ENCODE data around the gene CEP162. TPM values are rescaled to one million over a fixed set of nuclear protein-coding genes. Genes with fewer than 3 reads are reported as not detected.

Gene CEP162
- total RNA-seq, 4 donors from 2014 or later, result 3.6 to 7.1 (median 5.2) TPM

DNA sequence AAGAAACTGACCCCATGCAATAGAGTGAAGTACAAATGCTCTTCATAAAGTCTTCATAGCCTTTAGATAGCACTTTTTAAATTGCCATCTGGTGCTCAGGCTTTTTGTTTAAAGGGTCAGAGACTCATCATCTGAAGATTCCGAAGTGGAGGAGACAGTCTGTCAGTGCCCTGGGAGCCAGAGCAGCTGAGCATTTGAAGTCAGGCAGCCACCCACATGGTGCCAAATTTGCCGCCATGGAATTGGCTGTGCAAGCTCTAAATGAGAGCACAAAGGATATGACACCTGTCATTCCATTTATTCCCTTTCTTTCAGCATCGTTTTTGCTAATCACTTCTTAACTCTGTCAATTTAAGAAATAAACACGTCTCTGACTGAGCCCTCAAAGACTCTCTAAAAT lies 32.8 kb upstream of the CEP162 start:
- no peak for DNase-seq (ENCODE audit: low spot score in 2 of 2)
- H3K4me3 ChIP-seq (ENCODE audit: low read depth, poor library complexity, severe bottlenecking), result no peak overlapping the region
- WGBS, 2 donors, result 58 to 62% methylated on average over 4 of the region's 4 CpGs
- no peak for TF ChIP-seq POLR2A (IDR thresholded peaks at IDR 0.05)
- TF ChIP-seq, protein P1, sequence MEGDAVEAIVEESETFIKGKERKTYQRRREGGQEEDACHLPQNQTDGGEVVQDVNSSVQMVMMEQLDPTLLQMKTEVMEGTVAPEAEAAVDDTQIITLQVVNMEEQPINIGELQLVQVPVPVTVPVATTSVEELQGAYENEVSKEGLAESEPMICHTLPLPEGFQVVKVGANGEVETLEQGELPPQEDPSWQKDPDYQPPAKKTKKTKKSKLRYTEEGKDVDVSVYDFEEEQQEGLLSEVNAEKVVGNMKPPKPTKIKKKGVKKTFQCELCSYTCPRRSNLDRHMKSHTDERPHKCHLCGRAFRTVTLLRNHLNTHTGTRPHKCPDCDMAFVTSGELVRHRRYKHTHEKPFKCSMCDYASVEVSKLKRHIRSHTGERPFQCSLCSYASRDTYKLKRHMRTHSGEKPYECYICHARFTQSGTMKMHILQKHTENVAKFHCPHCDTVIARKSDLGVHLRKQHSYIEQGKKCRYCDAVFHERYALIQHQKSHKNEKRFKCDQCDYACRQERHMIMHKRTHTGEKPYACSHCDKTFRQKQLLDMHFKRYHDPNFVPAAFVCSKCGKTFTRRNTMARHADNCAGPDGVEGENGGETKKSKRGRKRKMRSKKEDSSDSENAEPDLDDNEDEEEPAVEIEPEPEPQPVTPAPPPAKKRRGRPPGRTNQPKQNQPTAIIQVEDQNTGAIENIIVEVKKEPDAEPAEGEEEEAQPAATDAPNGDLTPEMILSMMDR (IDR thresholded peaks at IDR 0.05), result no peak
- intact Hi-C loops (cut with DNase I; ENCODE audit: low total_unique reads), result no loop called here

DNA sequence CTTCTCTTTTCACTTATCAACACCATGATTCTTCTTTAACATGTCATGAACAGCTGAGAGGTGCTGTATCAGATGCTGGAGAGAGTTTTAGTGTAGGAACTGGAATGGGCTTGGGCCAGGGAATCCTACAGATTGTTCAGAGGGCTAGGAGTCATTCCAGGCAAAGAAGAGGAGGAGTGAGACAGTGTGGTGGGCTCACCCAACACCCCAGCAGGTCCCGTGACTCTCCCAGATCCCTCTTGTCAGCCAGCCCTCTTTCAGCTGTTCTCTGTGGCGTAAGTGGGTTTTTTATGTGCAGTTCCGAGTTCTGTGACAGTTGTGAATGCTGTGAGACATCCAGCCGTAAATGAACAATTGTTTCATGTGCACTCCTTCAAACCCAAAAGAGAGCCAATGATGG lies 31.4 kb upstream of the CEP162 start:
- no peak for TF ChIP-seq POLR2A (IDR thresholded peaks at IDR 0.05)
- TF ChIP-seq, protein P1 (IDR thresholded peaks at IDR 0.05), result no peak
- DNase-seq (ENCODE audit: low spot score in 2 of 2), result no peak
- intact Hi-C loops (cut with DNase I; ENCODE audit: low total_unique reads), result no loop called here
- 66 to 67% methylated on average over 4 of the region's 4 CpGs for WGBS, 2 donors
- H3K4me3 ChIP-seq (ENCODE audit: low read depth, poor library complexity, severe bottlenecking), result no peak overlapping the region

GRCh38 chr6:84258268-84258667 lies 30.8 kb upstream of the CEP162 start:
- WGBS, 2 donors, result 35 to 42% methylated on average over 2 of the region's 2 CpGs
- intact Hi-C loops (cut with DNase I; ENCODE audit: low total_unique reads), result no loop called here
- DNase-seq (ENCODE audit: low spot score in 2 of 2), result no peak
- no peak overlapping the region for H3K4me3 ChIP-seq (ENCODE audit: low read depth, poor library complexity, severe bottlenecking)
- TF ChIP-seq POLR2A (IDR thresholded peaks at IDR 0.05), result no peak
- TF ChIP-seq, protein P1 (IDR thresholded peaks at IDR 0.05), result no peak

DNA sequence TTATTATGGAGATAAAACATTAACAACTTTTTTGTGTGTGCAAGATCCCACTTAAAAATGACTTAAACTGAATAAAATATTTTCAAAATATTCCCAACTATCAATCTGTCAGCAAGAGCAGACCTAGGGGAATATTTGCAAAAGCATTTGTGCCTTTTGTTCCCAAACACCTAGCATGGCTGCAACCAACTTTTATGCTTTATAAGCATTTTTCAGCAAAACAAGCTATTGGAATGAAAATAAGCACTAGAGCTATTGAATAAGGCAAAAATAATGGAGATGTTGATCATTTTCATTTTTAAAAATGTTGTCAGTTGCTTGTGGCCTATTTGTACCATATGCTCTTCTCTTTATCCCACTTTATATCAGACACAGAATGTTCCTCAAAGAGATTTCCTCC lies 28.2 kb upstream of the CEP162 start:
- no peak overlapping the region for H3K4me3 ChIP-seq (ENCODE audit: low read depth, poor library complexity, severe bottlenecking)
- DNase-seq (ENCODE audit: low spot score in 2 of 2), result no peak
- intact Hi-C loops (cut with DNase I; ENCODE audit: low total_unique reads), result no loop called here
- TF ChIP-seq POLR2A (IDR thresholded peaks at IDR 0.05), result no peak
- TF ChIP-seq, protein P1 (IDR thresholded peaks at IDR 0.05), result no peak

DNA sequence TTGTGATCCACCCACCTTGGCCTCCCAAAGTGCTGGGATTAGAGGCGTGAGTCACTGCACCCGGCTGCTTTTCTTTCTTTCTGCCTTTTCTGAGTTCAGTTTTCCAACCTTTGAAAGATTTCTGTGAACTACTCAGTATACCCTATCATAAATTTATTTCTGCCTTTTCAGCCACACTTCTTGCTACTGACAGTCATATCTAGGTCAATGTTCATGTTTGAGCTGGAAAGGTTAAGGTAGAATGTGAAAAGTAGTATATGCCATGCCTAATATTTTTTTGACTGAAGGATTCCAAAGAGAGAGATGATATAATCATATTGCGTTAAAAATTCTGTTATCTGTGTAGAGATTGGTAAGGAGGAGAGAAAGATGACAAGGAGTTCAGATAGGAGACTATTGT lies 25.9 kb upstream of the CEP162 start:
- TF ChIP-seq, protein P1 (IDR thresholded peaks at IDR 0.05), result no peak
- no peak for TF ChIP-seq POLR2A (IDR thresholded peaks at IDR 0.05)
- DNase-seq (ENCODE audit: low spot score in 2 of 2), result no peak
- 89 to 95% methylated on average over 3 of the region's 3 CpGs for WGBS, 2 donors
- intact Hi-C loops (cut with DNase I; ENCODE audit: low total_unique reads), result no loop called here
- H3K4me3 ChIP-seq (ENCODE audit: low read depth, poor library complexity, severe bottlenecking), result no peak overlapping the region

DNA sequence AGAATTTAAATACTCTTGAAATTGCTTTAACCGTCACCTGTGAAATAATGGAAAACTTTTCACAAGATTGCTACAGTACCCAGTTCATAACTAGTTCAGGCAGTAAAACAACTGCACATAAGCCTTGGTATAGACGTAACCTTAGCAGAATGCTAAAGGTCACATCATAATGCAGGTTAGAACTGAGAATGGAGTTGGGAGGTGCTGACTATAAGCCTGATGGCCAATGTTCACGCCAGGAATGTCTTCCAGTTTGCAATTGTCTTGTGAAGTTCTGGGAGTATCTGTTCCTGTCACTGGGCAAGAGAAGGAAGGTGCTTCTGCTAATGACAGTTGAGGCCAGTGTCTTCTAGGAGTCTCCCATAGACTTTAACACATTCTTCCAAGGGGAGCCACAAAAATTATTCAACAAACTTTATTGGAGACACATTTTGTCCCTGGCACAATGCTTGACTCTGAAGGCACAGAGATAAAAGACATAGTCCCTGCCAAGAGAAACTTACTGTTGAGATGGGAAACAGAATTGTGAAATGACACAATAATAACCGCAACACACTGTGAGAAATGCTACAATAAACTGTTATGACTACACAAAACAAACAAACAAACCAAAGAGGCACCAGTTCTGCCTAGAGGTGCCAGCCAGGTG lies 24.6 kb upstream of the CEP162 start:
- TF ChIP-seq, protein P1 (IDR thresholded peaks at IDR 0.05), result no peak
- DNase-seq (ENCODE audit: low spot score in 2 of 2), result no peak
- intact Hi-C loops (cut with DNase I; ENCODE audit: low total_unique reads), result no loop called here
- H3K4me3 ChIP-seq (ENCODE audit: low read depth, poor library complexity, severe bottlenecking), result no peak overlapping the region
- 85 to 89% methylated on average over 4 of the region's 4 CpGs for WGBS, 2 donors

Measured in lower leg skin (tissue), 4 donors.